IPS DF 4.7 (cell line): ENCODE results near the gene TLR9.
"Not testable (repeated sequence)": the region's sequence is repeated elsewhere in the genome, so short reads cannot be mapped to it uniquely, and the experiment has no call there.

ENCODE experiments used
- DNase-seq: peaks from one replicate; pipeline ENCODE4 v3.0.0-alpha.2; 2013; ENCODE audit warnings: low spot score; ENCODE audit errors: extremely low read depth

TLR9 gene

DNA sequence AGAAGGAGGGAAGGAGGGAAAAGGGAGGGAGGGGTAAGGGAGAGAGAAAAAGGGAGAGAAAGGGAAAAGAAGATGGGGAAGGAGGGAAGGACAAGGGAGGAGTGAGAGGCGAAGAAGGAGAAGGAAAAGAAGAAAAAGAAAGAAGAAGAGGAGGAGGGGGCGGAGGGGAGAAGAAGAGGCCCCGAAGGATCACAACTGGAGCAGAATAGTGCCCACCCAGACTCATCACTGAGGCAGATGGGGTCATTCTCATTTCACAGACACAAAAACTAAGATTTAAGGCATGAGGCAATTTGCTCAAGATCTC lies 30.2 kb downstream of the TLR9 start:
- DNase-seq: no peak

DNA sequence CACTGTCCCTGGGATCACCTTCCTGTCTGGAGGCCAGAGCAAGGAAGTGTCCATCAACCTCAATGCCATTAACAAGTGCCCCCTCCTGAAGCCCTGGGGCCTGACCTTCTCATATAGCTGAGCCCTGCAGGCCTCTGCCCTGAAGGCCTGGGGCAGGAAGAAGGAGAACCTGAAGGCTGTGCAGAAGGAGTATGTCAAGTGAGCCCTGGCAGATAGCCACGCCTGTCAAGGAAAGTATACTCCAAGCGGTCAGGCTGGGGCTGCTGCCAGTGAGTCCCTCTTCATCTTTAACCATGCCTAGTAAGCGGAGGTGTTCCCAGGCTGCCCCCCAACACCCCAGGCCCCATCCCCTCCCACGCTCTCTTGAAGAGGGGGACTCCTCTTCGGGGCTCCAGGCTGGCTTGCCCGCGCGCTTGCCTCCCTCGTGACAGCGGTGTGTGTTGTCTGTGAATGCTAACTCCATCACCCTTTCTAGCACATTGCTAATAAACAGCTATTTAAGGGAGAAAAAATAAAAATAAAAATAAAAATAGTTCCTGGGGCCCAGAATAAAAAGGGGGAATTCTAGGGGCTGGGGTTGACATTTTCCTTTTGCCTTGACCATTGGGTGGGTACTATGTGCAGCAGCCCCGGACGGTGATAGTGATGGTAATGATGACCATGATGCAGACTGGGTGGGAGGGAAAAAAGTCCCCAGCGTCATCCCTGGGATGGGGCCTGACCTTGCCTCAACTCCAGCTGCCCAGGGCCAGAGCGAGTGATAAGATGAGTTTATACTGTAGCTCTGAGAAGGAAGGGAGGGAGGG lies 30.8 kb downstream of the TLR9 start:
- no peak for DNase-seq

DNA sequence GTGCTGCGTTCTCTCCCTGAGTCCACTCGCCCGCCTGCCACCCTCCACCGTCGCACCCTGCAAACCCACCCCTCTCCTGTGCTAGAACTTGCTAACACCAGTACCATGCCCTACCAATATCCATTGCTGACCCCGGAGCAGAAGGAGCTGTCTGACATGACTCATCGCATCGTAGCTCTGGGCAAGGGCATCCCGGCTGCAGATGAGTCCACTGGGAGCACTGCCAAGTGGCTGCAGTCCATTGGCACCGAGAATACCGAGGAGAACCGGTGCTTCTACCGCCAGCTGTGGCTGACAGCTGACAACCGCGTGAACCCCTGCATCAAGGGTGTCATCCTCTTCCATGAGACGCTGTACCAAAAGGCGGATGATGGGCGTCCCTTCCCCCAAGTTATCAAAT lies 32.4 kb downstream of the TLR9 start:
- DNase-seq: no peak

DNA sequence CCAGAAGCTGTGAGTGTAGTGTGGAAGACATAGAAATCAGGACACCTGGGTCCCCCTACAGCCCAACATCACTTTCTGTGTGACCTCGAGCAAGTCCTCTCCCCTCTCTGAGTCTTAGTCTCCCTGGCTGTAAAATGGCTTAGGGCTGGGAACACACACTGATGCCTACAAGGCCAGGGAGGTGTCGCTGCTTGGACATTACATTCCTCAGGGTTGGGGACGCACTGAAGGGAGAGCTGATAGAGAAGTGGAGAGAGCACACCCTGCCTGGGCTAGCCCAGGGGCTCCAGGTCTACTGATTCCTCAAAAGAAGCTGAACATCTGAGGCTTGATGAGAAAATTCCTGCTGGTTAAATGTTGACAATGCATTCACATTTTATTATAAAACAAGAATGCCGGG lies 33.8 kb downstream of the TLR9 start:
- DNase-seq: no peak

DNA sequence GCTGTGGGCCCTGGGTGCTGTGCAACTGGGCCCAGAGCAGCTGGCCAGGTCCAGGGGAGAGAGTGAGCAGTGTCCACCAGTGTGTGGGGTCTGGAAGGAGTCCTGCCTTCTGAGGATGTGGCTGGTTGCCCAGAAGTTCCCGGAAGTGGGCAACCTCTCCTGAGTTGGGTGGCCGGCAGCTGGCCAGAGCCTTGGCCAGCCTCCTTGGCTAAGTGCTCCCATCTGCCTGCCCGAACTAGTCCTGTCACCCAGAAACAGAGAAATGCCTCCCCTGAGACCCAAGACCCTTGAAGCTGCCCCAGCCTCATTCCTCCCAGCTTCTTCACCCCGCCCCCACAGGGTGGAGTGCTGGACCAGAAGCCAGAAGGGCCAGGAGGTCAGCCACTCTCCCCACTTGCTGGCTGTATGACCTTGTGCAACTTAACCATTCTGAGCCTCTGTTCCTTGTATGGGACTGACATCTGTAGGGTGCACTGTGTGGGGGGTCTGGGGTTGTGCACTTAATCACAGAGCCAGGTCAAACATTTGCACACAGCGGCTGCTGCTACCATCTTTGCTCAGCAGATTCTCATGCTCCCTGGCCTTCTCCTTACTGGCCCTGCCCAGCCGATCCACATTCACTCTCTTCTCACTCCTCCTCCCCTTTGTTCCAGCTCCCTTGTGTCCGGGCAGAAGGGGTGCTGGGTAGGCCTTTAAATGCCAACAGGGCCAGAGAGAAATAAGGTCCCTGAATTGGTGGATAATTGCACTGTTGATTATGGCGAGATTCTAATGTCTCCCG lies 35.0 kb downstream of the TLR9 start:
- DNase-seq: no peak

DNA sequence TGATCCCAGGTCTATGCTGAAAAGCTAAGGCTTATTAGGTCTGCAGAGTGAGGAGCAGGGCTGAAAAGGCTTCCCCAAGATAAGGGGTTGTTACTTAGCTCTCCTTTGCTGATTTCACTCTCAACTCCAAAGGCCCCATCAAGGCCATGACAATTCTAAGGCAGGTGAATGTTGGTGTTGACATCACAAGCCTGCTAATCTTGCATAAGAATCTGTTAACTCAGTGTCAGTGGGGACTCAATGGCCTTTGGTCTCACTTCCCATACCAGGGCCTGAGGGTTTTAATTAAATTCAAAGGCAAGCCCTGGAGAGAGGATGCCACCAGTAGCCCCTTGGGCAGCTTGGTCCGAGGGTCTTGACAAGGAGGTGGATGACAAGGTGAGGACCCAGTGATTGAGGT lies 36.9 kb downstream of the TLR9 start:
- no peak for DNase-seq

DNA sequence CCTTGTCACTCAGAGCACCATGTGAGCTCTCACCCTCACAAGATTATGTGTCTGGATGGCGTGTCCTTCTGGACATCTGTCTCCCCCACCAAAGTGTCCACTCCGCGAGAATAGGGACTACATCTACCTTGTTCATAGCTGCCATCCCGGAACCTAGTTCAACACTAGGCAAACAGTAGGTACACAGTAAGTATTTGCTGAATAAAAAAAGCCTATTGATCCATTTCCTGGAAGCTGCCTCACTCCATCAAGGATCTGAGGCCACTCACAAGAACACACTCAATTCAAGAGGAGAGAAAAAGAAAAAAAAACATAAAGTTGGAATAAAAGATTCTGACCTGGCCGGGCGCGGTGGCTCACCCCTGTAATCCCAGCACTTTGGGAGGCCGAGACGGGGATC lies 38.7 kb downstream of the TLR9 start:
- DNase-seq: no peak

DNA sequence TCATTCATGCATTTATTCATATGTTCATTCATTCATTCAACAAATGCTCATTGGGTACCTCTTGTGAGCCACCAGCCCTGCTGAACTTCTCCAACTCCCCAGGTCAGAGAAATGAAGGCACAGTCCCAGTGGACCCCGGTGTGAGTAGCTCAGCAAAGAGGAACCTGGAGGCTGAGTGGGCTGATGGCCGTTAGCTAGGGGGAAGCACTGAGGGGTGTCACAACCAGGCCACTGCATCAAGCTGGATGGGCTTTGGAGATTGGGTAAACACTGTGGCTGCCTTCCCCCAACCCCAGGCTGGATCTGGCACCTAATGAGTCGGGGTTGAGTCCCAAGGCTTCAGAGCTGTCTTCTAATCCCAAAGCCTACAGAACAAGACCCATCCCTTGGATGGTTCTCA lies 39.6 kb downstream of the TLR9 start:
- DNase-seq: no peak

DNA sequence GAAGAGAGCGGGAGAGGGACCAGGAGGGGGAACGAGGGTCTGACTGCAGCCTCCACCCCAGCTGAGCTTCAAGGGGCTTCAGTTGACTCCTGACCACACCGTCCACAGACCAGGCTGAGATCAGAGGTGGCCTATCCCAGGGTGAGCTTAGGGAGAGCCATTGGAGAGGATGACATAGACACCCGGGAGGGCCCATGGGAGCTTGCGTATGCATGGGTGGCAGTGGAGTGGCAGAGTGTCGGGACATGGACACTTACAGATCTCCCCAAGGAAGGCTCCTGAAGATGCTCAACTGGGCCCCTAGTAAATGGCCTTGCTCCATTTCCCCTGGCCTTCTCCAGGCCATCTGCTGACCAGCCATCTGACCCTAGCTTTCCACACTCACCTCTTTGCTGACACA lies 40.1 kb downstream of the TLR9 start:
- no peak for DNase-seq

DNA sequence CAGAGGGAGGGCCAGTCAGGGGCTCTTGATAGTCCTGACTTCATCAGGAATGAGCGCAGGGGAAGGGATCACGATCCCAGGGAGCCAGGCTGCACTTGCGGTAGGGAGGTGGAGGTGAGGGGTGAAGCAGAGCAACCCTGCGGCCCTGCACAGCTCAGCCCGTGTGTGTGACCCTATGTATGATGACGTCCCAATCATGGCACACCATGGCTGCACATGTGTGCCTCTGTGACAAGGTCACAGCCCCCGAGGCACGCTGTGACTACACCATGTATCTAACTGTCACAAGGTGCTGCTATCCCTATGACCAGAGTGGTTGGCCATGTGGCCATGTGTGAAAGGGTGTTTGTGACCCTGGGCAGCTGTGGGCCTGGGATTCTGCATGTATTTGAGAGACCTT lies 40.8 kb downstream of the TLR9 start:
- no peak for DNase-seq

DNA sequence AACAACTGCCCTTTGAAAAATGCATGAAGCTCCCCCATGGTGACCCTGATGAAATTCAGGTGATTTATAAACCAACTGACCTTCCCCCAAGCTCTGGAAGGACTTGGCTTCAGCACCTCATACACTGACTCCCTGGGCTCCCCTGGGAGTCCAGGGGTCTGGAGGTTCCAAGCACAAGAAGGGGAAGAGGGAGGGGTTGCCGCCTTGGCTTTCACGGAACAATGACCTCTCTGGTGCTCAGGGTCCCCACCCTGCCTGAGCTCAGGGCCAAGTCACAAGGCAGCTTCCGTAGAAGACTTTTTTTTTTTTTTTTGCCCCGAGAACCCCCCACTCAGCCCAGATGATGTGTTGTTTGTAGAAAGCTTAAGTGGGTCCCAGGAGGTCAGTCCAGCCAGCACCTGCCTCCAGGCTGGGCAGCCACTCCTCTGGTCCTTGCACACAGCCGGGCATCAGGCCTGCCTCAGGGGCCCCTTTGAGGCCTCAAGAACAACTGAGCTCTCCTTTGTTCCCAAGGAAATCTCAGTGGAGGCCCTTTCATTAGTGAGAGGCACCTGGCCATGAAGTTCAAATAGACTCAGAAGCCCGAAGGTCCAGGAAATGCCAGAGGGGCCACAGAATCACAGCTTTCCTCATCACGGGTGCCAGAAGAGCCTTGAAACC lies 41.5 kb downstream of the TLR9 start:
- DNase-seq: no peak

DNA sequence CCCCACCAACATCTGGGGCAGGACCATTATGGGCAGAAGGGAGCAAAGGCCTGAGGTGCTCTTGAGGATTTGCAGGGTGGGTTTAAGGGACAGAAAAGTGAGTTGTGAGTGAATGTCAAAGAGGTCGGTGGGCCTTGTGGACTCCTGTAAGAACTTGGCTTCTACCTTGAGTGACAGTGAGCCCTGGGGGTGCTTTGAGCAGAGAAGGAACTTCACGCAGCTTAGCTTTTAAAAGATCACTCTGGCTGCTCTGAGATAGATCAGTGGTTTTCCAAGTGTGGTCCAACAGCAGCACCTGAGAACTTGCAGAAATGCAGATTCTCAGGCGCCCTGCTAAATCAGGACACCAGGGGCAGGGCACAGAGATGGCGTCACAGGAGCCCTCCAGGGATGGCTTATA lies 42.8 kb downstream of the TLR9 start:
- no peak for DNase-seq

DNA sequence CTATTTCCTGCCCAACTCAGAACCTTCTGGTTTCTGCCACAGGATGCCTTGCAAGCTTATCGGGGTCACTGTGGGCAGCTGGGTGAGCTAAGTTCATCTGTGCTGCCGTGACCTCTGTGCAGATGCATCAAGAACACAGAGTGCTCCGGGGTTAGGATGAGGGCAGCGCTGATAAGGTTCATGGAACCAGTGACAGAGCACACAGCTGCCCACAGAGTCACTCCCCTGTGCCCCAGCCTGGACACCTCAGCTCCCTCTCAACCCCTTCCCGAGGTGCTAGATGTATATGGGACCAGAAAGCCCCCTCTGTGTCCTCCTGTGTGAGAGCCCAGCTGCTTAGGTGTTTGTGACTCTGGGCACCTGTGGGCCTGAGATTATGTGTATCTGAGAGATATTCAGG lies 43.2 kb downstream of the TLR9 start:
- no peak for DNase-seq

DNA sequence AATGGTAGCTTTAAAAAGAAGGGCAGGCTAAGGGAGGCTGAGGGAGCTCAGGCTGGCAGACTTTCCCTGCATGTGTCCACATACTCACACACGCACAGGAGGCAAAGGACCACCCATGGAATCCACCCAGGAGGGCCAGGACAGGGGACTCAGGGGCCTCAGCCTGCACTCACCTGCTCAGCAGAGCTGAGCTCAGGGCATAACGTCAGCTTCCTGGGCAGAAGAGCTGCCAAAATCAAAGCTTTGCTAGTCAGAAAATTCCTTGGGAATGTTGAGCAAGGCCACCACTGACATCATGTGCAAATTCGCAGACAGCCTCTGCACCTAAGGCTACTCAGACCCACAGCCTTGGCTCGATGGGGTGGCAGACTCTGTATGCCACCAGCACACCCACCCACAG lies 43.9 kb downstream of the TLR9 start:
- no peak for DNase-seq

DNA sequence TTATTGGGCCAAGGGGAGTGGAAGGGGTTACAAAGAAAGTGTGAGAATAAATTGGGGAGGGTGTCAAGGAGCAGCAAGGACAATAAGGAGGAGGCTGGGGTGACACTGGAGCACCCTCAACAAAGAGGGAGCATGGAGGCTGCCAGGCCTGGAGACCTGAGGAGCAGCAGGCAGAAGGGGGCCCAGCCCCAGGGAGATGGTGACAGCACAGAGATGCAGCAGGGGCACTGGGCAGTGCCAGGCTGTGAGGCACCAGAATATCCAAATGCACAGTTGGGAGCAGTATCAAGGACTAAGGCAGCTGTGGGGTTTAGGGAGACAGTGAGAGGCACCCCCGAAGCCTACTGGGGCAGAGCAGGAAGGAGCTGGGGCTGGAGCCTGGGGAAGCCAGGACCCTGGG lies 46.9 kb downstream of the TLR9 start:
- no peak for DNase-seq

DNA sequence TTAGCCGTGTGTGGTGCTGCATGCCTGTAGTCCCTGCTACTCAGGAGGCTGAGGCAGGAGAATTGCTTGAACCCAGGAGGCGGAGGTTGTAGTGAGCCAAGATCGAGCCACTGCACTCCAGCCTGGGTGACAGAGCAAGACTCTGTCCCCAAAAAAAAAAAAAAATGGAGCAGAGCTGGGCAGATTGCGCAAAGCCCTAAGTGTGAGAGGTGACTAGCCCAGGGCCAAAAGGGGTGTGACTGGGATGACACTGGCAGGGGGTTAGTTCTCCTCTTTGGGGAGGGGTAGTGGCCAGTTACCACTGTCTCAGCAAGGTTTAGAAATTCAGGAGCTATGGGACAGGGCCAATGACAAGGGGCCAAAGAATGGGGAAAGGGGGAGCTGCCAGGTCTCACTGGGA lies 47.3 kb downstream of the TLR9 start:
- not testable (repeated sequence) for DNase-seq

DNA sequence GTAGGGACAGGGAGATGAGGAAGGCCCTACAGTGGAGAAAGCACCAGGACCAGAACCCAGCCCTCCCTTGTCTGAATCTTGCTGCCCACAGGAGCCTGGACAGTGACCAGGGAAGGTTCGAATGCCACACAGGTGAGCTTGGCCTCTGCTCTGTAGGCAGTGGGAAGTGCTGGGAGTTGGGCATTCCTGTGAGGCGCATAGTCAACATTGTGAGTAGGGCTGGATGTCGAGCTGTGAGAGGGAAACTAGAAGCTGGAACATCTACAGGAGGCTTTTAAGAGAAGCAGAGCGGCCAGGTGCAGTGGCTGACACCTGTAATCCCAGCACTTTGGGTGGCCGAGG lies 47.8 kb downstream of the TLR9 start:
- DNase-seq: no peak

DNA sequence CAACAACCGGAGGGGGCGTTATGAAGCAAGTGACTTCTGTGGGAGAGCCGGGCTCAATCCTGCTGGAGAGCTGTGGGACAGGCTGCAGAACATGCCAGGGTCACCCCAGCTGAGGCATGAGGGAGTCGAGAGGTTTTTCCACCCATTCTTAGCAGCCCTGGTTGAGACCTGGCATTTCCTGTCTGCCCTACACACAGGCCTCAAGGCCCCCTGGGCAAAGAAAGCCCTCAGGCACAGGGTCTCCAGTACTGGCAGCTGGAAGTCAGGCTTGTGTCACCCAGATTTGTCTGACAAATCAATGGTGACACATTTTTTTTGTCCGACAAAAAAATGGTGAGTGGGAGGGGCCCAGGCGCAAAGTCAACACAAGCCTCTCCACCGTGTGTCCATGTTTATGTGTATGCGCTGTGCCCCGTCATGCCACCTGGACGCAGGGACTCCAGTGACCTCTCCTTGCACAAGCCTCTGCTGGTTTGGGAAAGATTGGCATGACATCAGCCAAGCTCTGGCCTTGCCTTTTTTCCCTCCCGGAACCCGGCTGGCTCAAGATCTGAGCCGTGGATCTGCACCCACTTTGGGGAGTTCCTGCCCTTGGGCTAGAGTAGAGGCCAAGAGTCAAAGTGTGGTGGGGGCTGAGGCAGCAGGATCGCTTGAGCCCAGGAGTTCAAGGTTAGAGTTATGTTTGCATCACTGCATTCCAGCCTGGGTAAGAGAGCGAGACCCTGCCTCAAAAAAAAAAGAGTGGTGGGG lies 48.3 kb downstream of the TLR9 start:
- no peak for DNase-seq

DNA sequence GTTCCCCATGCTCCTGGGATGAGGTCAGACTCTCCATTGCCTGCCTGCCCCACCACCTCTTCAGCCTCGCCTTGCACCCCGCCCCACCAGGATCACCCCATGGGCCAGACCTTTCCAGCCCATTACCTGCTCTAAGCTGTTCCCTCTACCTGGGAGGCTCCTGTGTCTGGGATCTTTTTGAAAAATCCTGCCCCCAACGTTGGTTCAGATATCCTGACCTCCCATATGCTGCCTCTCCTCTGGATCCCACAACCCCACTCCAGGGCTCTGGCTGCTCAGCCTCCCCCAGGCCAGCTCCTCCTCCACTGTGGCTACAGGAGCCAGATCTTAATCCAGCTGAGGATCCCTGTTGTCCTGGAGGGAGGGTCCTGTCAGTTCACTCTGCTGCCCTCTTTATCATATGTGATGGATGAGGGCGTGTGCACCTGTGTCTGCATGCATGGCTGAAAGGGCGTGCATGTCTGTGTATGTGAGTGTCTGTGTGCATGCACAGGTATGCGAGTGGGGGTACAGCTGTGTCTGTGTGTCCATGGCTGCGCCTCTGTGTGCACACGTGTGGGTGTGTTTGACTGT lies 49.2 kb downstream of the TLR9 start:
- no peak for DNase-seq

DNA sequence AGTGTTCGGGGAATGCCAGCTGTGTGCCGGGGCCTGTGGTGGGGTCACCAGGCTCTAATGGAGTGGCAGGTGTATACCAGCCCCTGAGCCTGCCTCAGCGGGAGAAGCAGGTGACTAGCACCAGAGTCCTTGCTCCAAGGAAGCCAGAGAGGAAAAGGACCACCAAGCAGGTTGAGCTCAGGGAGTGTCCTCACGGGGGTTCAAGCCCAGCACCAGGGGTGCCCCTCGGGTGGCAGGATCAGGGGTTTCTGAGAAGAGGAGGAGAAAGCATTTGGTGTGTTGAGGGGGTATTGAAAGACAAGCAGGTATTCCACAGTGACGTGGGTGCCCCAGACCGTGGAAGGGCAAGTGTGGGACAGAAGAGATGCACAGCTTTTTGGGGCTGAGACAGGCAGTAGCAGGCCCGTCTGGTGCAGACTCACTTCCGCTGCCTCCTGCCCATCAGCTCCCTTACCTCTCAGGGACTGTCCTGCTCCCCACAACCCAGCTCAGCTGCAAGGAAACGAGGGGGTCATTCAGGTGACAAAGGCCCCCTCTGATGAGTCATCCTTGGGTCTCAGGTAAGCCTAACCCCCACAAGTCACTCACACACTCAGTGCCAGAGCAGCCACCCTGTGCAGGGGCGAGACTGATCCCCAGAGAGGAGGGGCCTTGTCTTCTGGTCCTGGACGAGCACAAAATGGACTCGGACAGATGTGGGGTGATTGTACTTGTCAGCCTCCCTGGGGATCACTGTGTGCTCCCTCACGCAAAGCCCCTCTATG lies 49.8 kb downstream of the TLR9 start:
- no peak for DNase-seq

DNA sequence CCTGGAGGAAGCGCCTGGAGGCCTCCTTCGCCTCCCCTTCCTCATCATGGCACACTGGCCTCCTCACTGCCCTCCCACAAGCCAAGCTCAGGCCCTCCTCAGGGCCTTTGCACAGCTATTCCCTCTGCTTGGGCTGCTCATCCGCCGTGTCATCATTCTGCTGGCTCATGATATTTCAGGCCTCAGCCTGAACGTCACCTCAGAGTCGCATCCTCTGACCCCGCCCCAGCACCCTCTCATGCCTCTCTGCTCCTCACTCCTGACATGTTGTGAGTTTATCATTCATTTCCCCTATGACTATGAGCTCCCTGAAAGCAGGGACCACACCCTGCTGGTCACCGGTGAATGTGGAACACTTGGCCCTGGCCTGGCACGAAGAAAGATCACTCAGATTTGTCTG lies 50.5 kb downstream of the TLR9 start:
- DNase-seq: no peak
